A549 treated with RU486 at 1 μM for 4 hours (cell line): ENCODE results near the gene FOXD4. TPM values are rescaled to one million over a fixed set of nuclear protein-coding genes. Genes with fewer than 3 reads are reported as not detected.

Experiments
- total RNA-seq: library from RNA; stranded (reverse); fragments of 200-300 nt; extraction: Qiagen RNA extraction; gene quantifications from 5 replicates; pipeline ENCODE4 v1.2.3, GENCODE V29; 2022; ENCODE audit warnings: low read depth

The FOXD4 gene
- 0.31 to 0.56 TPM (median 0.38 TPM) in 5 replicates for total RNA-seq

GRCh38 chr9:117995-118467 lies at the start of gene FOXD4:
FOXD4 (minus strand) TSS chr9:118417; CDS start chr9:118119, 298 bp downstream.

Other genes with a start within 250 kb of the FOXD4 start
- gene WASHC1, start 89.0 kb downstream of the FOXD4 start, total RNA-seq: 6.3 to 13.0 TPM (median 12.3 TPM) in 5 replicates
- 24.8 to 31.0 TPM (median 29.3 TPM) in 5 replicates for gene ZNG1A, start 60.6 kb upstream of the FOXD4 start, total RNA-seq
- gene DOCK8, start 96.4 kb upstream of the FOXD4 start, total RNA-seq: 0.21 to 0.72 TPM (median 0.31 TPM) in 5 replicates